HCT116 (cell line): ENCODE measurements around the gene NLRP14. TPM values are rescaled to one million over a fixed set of nuclear protein-coding genes. Genes with fewer than 3 reads are reported as not detected.

ENCODE experiments used
- ATAC-seq: fragments of 200-7000 bp; cut with Tn5 transposase; 2 replicates; pipeline ENCODE4 v1.9.1; 2020; ENCODE audit warnings: mild to moderate bottlenecking, moderate library complexity
- BruUV-seq: library from RNA; stranded (reverse); fragments of 400-500 nt; replicated peaks from 2 replicates; lab custom pipeline; 2021; lab: Mats Ljungman, UMichigan
- CTCF ChIA-PET: fragments of 300-600 bp; sonication (Branson Sonifier 250); formaldehyde crosslinking; loops from one replicate; lab custom pipeline; 2021; ENCODE audit warnings: antibody characterized with exemption; lab: Charles Lee
- POLR2A ChIA-PET: fragments of 300-600, 350-600 bp; sonication (Branson Sonifier 250); formaldehyde crosslinking; loops from one replicate; lab custom pipeline; 2021; ENCODE audit warnings: antibody characterized with exemption; lab: Charles Lee
- RAD21 ChIA-PET, 2 experiments: fragments of 300-600 bp; sonication (Branson Sonifier 250); formaldehyde crosslinking; loops; one replicate each; lab custom pipeline; 2023; ENCODE audit warnings: low total read pairs in 2 of 2; ENCODE audit not compliant: uncharacterized antibody in 2 of 2, unreplicated experiment in 2 of 2, low non-redundant PET in 1 of 2; lab: Charles Lee
- DNase-seq: peaks from one replicate; pipeline ENCODE4 v3.0.0-alpha.2; 2010; ENCODE audit warnings: low read depth, low spot score
- H2AFZ ChIP-seq: fragments of 200-600 bp; shearing (Covaris generic), sonication (generic); 2 replicates; pipeline ENCODE4 v1.6.1; 2017; ENCODE audit warnings: low read depth, mixed run types, mixed read lengths, antibody characterized with exemption, low read length; ENCODE audit not compliant: poor library complexity, severe bottlenecking
- H3K27ac ChIP-seq: 2 replicates; pipeline ENCODE4 v1.5.1; 2012; ENCODE audit warnings: low read depth, low read length
- H3K27me3 ChIP-seq: fragments of 200-600 bp; sonication (generic); 2 replicates; pipeline ENCODE4 v1.6.1; 2016; ENCODE audit warnings: mixed run types, low read length, mixed read lengths; ENCODE audit not compliant: insufficient read depth
- H3K36me3 ChIP-seq, 2 experiments: fragments of 200-500 bp in 1 of 2; fragments of 200-600 bp in 1 of 2; sonication (Bioruptor generic) in 1 of 2; sonication (generic) in 1 of 2; 2 replicates each; pipeline versions ENCODE4 v1.5.1 to v1.6.1; 2014 to 2016; ENCODE audit warnings: low read length in 2 of 2, inconsistent platforms in 1 of 2, mixed read lengths in 1 of 2, mixed run types in 1 of 2; ENCODE audit not compliant: insufficient read depth in 2 of 2, control insufficient read depth in 1 of 2
- H3K4me1 ChIP-seq, 2 experiments: fragments of 200-600 bp in 1 of 2; sonication (generic) in 1 of 2; 2 replicates each; pipeline versions ENCODE4 v1.5.1 to v1.6.1; 2012 to 2017; ENCODE audit warnings: low read length in 2 of 2, inconsistent platforms in 1 of 2, mild to moderate bottlenecking in 1 of 2, mixed read lengths in 1 of 2, mixed run types in 1 of 2, moderate library complexity in 1 of 2; ENCODE audit not compliant: insufficient read depth in 2 of 2, control insufficient read depth in 1 of 2
- H3K4me2 ChIP-seq: fragments of 200-600 bp; sonication (generic); 2 replicates; pipeline ENCODE4 v1.6.1; 2017; ENCODE audit warnings: mixed run types, low read length, mixed read lengths
- H3K4me3 ChIP-seq, 2 experiments: fragments of 200-600 bp in 1 of 2; sonication (generic) in 1 of 2; replicated peaks in 1 of 2; 2 replicates each; pipeline ENCODE4 v1.5.1; 2011 to 2016; ENCODE audit warnings: low read length in 2 of 2, control low read depth in 1 of 2, low read depth in 1 of 2, mild to moderate bottlenecking in 1 of 2, mixed read lengths in 1 of 2, mixed run types in 1 of 2
- H3K79me2 ChIP-seq: fragments of 200-600 bp; sonication (generic); 2 replicates; pipeline ENCODE4 v1.6.1; 2017; ENCODE audit warnings: mild to moderate bottlenecking, mixed run types, low read length, moderate library complexity, mixed read lengths; ENCODE audit not compliant: insufficient read depth
- H3K9ac ChIP-seq: fragments of 200-600 bp; sonication (generic); 2 replicates; pipeline ENCODE4 v1.6.1; 2016; ENCODE audit warnings: low read length, mixed read lengths
- H3K9me2 ChIP-seq: fragments of 200-600 bp; sonication (generic), shearing (Covaris generic); 2 replicates; pipeline ENCODE4 v1.6.1; 2017; ENCODE audit warnings: mixed run types, mild to moderate bottlenecking, moderate library complexity; ENCODE audit not compliant: insufficient read depth
- H3K9me3 ChIP-seq, 2 experiments: fragments of 200-500 bp in 1 of 2; fragments of 200-600 bp in 1 of 2; sonication (Bioruptor generic) in 1 of 2; sonication (generic) in 1 of 2; 2 replicates each; pipeline ENCODE4 v1.6.1; 2014 to 2017; ENCODE audit warnings: low read length in 2 of 2, mixed read lengths in 2 of 2, inconsistent platforms in 1 of 2, low read depth in 1 of 2, mild to moderate bottlenecking in 1 of 2, mixed run types in 1 of 2, moderate library complexity in 1 of 2; ENCODE audit not compliant: control insufficient read depth in 1 of 2, insufficient read depth in 1 of 2
- H4K20me1 ChIP-seq: fragments of 200-600 bp; sonication (generic), shearing (Covaris generic); 2 replicates; pipeline ENCODE4 v1.6.1; 2017; ENCODE audit warnings: mixed run types, mild to moderate bottlenecking, moderate library complexity; ENCODE audit not compliant: insufficient read depth
- ATF3 ChIP-seq: IDR thresholded peaks from 2 replicates; pipeline ENCODE4 v1.6.1; 2012
- CBX3 ChIP-seq: IDR thresholded peaks from 2 replicates; pipeline ENCODE4 v1.6.1; 2012; ENCODE audit warnings: low read depth
- EGR1 ChIP-seq: IDR thresholded peaks from 2 replicates; pipeline ENCODE4 v1.6.1; 2012; ENCODE audit warnings: low read depth
- ELF1 ChIP-seq: IDR thresholded peaks from 2 replicates; pipeline ENCODE4 v1.6.1; 2012; ENCODE audit warnings: low read depth, borderline replicate concordance
- EZH2 ChIP-seq: fragments of 200-600 bp; sonication (generic); IDR thresholded peaks from 2 replicates; pipeline ENCODE4 v1.6.1; 2017; ENCODE audit warnings: antibody characterized with exemption, mixed run types
- EZH2phosphoT487 ChIP-seq: fragments of 200-600 bp; IDR thresholded peaks from 2 replicates; pipeline ENCODE4 v1.6.1; 2018; ENCODE audit warnings: antibody characterized with exemption, borderline replicate concordance
- FOSL1 ChIP-seq: IDR thresholded peaks from 2 replicates; pipeline ENCODE4 v1.6.1; 2012; ENCODE audit warnings: low read depth
- JUND ChIP-seq: IDR thresholded peaks from 2 replicates; pipeline ENCODE4 v1.6.1; 2012
- POLR2AphosphoS5 ChIP-seq: IDR thresholded peaks from 2 replicates; pipeline ENCODE4 v1.6.1; 2011; ENCODE audit warnings: mild to moderate bottlenecking, low read depth, low read length, moderate library complexity
- RAD21 ChIP-seq: IDR thresholded peaks from 2 replicates; pipeline ENCODE4 v1.6.1; 2012; ENCODE audit warnings: low read depth, mild to moderate bottlenecking
- SP1 ChIP-seq: IDR thresholded peaks from 2 replicates; pipeline ENCODE4 v1.6.1; 2012; ENCODE audit warnings: low read depth
- SRF ChIP-seq: IDR thresholded peaks from 2 replicates; pipeline ENCODE4 v1.6.1; 2012; ENCODE audit warnings: low read depth
- TCF7L2 ChIP-seq: IDR thresholded peaks from 2 replicates; pipeline ENCODE4 v1.7.0; 2011; ENCODE audit warnings: borderline replicate concordance, inconsistent platforms; ENCODE audit not compliant: insufficient read depth, insufficient read length; ENCODE audit errors: extremely low read depth
- ZFX ChIP-seq: fragments of 450-650 bp; IDR thresholded peaks from 2 replicates; pipeline ENCODE4 v1.6.1; 2017
- intact Hi-C: fragments of 100-400 bp; cut with micrococcal nuclease; formaldehyde crosslinking; loops from 2 replicates; pipeline ENCODE4 v1.10.0; 2022
- total RNA-seq: library from RNA; stranded (reverse); gene quantifications from one replicate; pipeline ENCODE4 v1.2.1, GENCODE V29; 2021; ENCODE audit not compliant: unreplicated experiment

The NLRP14 gene
- total RNA-seq, 1 experiment from 2014 or later, result 0.49 TPM

DNA sequence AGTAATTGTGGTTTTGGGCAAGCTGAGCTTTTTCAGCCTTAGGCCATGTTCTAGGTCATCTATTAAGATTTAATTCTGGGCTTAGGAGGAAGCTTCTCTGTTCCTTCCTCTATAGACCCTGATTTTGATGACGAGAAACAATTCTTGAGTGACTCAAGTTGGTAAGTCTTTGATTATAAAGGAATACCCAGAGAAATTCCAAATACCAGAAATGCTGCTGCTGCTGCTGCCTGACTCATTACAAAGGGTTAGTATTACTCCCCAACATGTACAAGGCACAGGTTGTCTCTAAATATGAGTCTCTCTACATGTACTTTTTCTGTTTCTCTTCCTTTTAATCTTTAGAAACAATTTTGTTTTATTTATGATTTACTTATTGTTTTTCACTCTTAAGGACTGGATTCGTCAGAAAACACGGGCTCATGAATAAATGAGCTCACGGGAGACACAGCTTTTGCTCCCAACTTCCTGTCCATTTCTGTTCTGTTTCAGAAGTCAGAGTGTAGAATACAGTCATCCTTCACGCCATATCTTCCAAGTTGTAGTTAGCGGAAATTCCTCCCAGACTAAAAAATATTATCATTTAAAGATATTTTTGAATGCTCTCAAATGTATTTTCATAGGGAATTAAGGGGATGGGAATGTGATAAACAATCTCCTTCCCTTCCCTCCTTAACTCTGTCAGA, 36.7 kb downstream of the NLRP14 start:
- H3K4me2 ChIP-seq, result no peak overlapping the region
- no peaks in the 10 kb centered on the region; the same call in 1 of the 2 replicates for H3K27me3 ChIP-seq
- H3K4me1 ChIP-seq, result no peaks in the 10 kb centered on the region
- H3K4me3 ChIP-seq, result no peak overlapping the region
- intact Hi-C loops, result no loop called here
- no peaks in the 10 kb centered on the region for H4K20me1 ChIP-seq
- RAD21 ChIA-PET, result no interaction called here
- no peak overlapping the region for H3K9ac ChIP-seq
- DNase-seq (no peak), ATAC-seq (no peak)
- TF ChIP-seq EGR1 (no peak), SRF (no peak), JUND (no peak), EZH2phosphoT487 (no peak), ZFX (no peak), ATF3 (no peak), POLR2AphosphoS5 (no peak), CBX3 (no peak), RAD21 (no peak), EZH2 (no peak), FOSL1 (no peak), SP1 (no peak), TCF7L2 (no peak), ELF1 (no peak)
- no peaks in the 10 kb centered on the region for H3K9me2 ChIP-seq
- H3K36me3 ChIP-seq, result no peaks in the 10 kb centered on the region
- H3K9me3 ChIP-seq, result no peaks in the 10 kb centered on the region
- POLR2A ChIA-PET, result no interaction called here
- BruUV-seq, result no TSS peak
- no peak overlapping the region for H3K27ac ChIP-seq
- H3K79me2 ChIP-seq, result no peaks in the 10 kb centered on the region
- CTCF ChIA-PET, result no interaction called here
- no peak overlapping the region for H2AFZ ChIP-seq
